DND-41 (cell line): Measurements from ENCODE around the gene HACD3.

Experiments
- EZH2 ChIP-seq: IDR thresholded peaks from 3 replicates; pipeline ENCODE4 v1.6.1; 2012; ENCODE audit warnings: borderline replicate concordance, low read depth, mild to moderate bottlenecking, moderate library complexity, low read length, inconsistent platforms; ENCODE audit not compliant: severe bottlenecking
- TF ChIP-seq, protein P1 (sequence below): IDR thresholded peaks from 2 replicates; pipeline ENCODE4 v1.5.1; 2012; ENCODE audit warnings: borderline replicate concordance, low read length, moderate library complexity, mild to moderate bottlenecking; ENCODE audit not compliant: poor library complexity, severe bottlenecking; ENCODE audit errors: extremely low read depth

DNA sequence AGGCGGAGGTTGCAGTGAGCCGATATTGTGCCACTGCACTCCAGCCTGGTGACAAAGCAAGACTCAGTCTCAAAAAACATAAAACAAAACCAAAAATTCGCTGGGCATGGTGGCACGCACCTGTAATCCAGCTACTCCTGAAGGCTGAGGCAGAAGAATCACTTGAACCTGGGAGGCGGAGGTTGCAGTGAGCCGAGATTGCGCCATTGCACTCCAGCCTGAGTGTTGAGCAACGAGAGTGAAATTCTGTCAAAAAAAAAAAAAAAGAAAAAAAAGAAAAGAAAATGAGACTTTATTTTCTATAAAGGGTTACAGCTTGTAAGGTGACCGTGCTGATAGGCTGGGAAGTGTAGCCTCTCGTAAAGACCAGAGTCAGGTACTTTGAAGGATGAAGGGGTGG lies 6.0 kb upstream of the HACD3 start:
- no peak for TF ChIP-seq EZH2
- TF ChIP-seq, protein P1, sequence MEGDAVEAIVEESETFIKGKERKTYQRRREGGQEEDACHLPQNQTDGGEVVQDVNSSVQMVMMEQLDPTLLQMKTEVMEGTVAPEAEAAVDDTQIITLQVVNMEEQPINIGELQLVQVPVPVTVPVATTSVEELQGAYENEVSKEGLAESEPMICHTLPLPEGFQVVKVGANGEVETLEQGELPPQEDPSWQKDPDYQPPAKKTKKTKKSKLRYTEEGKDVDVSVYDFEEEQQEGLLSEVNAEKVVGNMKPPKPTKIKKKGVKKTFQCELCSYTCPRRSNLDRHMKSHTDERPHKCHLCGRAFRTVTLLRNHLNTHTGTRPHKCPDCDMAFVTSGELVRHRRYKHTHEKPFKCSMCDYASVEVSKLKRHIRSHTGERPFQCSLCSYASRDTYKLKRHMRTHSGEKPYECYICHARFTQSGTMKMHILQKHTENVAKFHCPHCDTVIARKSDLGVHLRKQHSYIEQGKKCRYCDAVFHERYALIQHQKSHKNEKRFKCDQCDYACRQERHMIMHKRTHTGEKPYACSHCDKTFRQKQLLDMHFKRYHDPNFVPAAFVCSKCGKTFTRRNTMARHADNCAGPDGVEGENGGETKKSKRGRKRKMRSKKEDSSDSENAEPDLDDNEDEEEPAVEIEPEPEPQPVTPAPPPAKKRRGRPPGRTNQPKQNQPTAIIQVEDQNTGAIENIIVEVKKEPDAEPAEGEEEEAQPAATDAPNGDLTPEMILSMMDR, result no peak
